Naive thymus-derived CD4-positive, alpha-beta T cell (primary cell): ENCODE data around the gene PPM1D. TPM values are rescaled to one million over a fixed set of nuclear protein-coding genes. Genes with fewer than 3 reads are reported as not detected.
"Not testable (repeated sequence)": the region's sequence is repeated elsewhere in the genome, so short reads cannot be mapped to it uniquely, and the experiment has no call there.

ENCODE experiments used
- ATAC-seq: fragments of 150-1000 bp; cut with Tn5 transposase; 2 replicates; pipeline ENCODE4 v1.10.0; 2021; ENCODE audit warnings: mild to moderate bottlenecking, moderate library complexity
- CTCF ChIA-PET: fragments of 350-600 bp; sonication (Branson Sonifier 250); formaldehyde crosslinking; loops from one replicate; lab custom pipeline; 2021; ENCODE audit warnings: antibody characterized with exemption; lab: Charles Lee
- POLR2A ChIA-PET: fragments of 350-600 bp; sonication (Branson Sonifier 250); formaldehyde crosslinking; loops from one replicate; lab custom pipeline; 2021; ENCODE audit warnings: antibody characterized with exemption, inconsistent platforms; lab: Charles Lee
- DNase-seq, 9 donors: peaks; one replicate each; pipeline versions ENCODE4 v3.0.0 to v3.0.0-alpha.2; 2020 to 2022; ENCODE audit warnings: mixed read lengths in 1 of 9
- H3K27ac ChIP-seq: one replicate; pipeline ENCODE4 v1.7.0; 2013; ENCODE audit warnings: mild to moderate bottlenecking, low read depth, low read length, moderate library complexity
- H3K27me3 ChIP-seq, 2 donors: one replicate each; pipeline ENCODE4 v1.7.0; 2013; ENCODE audit warnings: low read length in 2 of 2, mild to moderate bottlenecking in 2 of 2, moderate library complexity in 2 of 2; ENCODE audit not compliant: control insufficient read depth in 2 of 2, insufficient read depth in 2 of 2
- H3K36me3 ChIP-seq, 3 experiments: 1 replicate in 2 of 3; 2 replicates in 1 of 3; pipeline ENCODE4 v1.7.0; 2013; ENCODE audit warnings: low read length in 3 of 3, mild to moderate bottlenecking in 3 of 3, moderate library complexity in 1 of 3; ENCODE audit not compliant: insufficient read depth in 3 of 3, control insufficient read depth in 2 of 3
- H3K4me1 ChIP-seq, 2 donors: one replicate each; pipeline ENCODE4 v1.7.0; 2013; ENCODE audit warnings: low read length in 2 of 2, mild to moderate bottlenecking in 2 of 2, moderate library complexity in 1 of 2; ENCODE audit not compliant: control insufficient read depth in 2 of 2, insufficient read depth in 2 of 2
- H3K4me3 ChIP-seq: 2 replicates; pipeline ENCODE4 v1.7.0; 2013; ENCODE audit warnings: mild to moderate bottlenecking, low read length
- H3K9me3 ChIP-seq, 3 experiments: 1 replicate in 2 of 3; 2 replicates in 1 of 3; pipeline ENCODE4 v1.7.0; 2013; ENCODE audit warnings: low read length in 3 of 3; ENCODE audit not compliant: control insufficient read depth in 2 of 3
- H3K27ac Mint-ChIP-seq, 9 donors: one replicate each; pipeline ENCODE4 v1.8.0; 2020 to 2022; ENCODE audit warnings: mixed read lengths in 9 of 9, mild to moderate bottlenecking in 8 of 9, moderate library complexity in 5 of 9, inconsistent platforms in 2 of 9
- H3K27me3 Mint-ChIP-seq, 5 donors: one replicate each; pipeline ENCODE4 v1.8.0; 2021 to 2022; ENCODE audit warnings: mixed read lengths in 5 of 5, mild to moderate bottlenecking in 1 of 5
- H3K36me3 Mint-ChIP-seq, 5 donors: one replicate each; pipeline ENCODE4 v1.8.0; 2020 to 2022; ENCODE audit warnings: mixed read lengths in 5 of 5, mild to moderate bottlenecking in 3 of 5, inconsistent platforms in 1 of 5
- H3K4me1 Mint-ChIP-seq, 7 donors: one replicate each; pipeline ENCODE4 v1.8.0; 2020 to 2022; ENCODE audit warnings: mixed read lengths in 7 of 7, mild to moderate bottlenecking in 3 of 7, inconsistent platforms in 1 of 7
- H3K4me3 Mint-ChIP-seq, 10 donors: one replicate each; pipeline ENCODE4 v1.8.0; 2020 to 2022; ENCODE audit warnings: mild to moderate bottlenecking in 10 of 10, mixed read lengths in 10 of 10, moderate library complexity in 6 of 10, inconsistent platforms in 2 of 10
- H3K9me3 Mint-ChIP-seq, 11 donors: one replicate each; pipeline ENCODE4 v1.8.0; 2020 to 2022; ENCODE audit warnings: mixed read lengths in 11 of 11, mild to moderate bottlenecking in 4 of 11, inconsistent platforms in 1 of 11, moderate library complexity in 1 of 11
- intact Hi-C, 2 donors: fragments of 100-400 bp; cut with micrococcal nuclease; formaldehyde crosslinking; loops; one replicate each; pipeline ENCODE4 v1.15.1; 2023
- polyA plus RNA-seq, 2 donors: library from polyadenylated mRNA; unstranded; fragments of 300-500 nt; fragmentation: Illumina TruSeq; gene quantifications; one replicate each; pipeline ENCODE4 v1.2.3, GENCODE V29; 2021
- total RNA-seq, 6 experiments: library from RNA in 5 of 6; stranded (reverse) in 5 of 6; gene quantifications; 1 replicate in 5 of 6; 2 replicates in 1 of 6; pipeline ENCODE4 v1.2.3 and lab custom pipeline; 2021 to 2026

Gene PPM1D
- total and polyA plus RNA-seq, 7 experiments from 2014 or later = 8.6 to 18.8 (median 15.9) TPM

DNA sequence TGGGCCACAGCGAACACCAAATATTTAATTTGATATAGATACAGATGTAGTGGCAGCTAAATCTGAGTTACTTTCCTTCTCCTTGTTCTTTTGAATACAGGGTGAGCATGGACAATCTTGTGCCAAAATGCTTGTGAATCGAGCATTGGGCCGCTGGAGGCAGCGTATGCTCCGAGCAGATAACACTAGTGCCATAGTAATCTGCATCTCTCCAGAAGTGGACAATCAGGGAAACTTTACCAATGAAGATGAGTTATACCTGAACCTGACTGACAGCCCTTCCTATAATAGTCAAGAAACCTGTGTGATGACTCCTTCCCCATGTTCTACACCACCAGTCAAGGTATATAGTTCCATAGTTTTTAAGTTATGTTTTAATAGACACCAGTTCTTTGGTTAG lies 56.5 kb downstream of the PPM1D start:
- ChIA-PET CTCF (interaction anchor here (0.7 to 1.6 kb wide), 2 partner anchors 16 to 60 kb away, joined by 3 read pairs; no protein-coding TSS in a partner anchor), POLR2A (no interaction called here)
- no peaks in the 10 kb centered on the region for H3K27me3 Mint-ChIP-seq
- intact Hi-C loops = no loop called here
- Histone ChIP-seq H3K4me1 (no peaks in the 10 kb centered on the region), H3K4me3 (no peak overlapping the region), H3K9me3 (no peaks in the 10 kb centered on the region), H3K27me3 (no peaks in the 10 kb centered on the region), H3K36me3 (peaks cover 0 to 15% (median 0%) of the 10 kb centered on the region in 3 experiments), H3K27ac (no peak overlapping the region)
- peaks cover 3 to 12% (median 9%) of the 10 kb centered on the region in 5 donors for H3K36me3 Mint-ChIP-seq
- ATAC-seq (no peak), DNase-seq (no peak)
- peak overlapping the region in 1 of 9 donors; percentile 78 for H3K27ac Mint-ChIP-seq
- peaks cover 11 to 31% (median 23%) of the 10 kb centered on the region in 7 donors for H3K4me1 Mint-ChIP-seq
- H3K9me3 Mint-ChIP-seq = no peaks in the 10 kb centered on the region
- no peak overlapping the region for H3K4me3 Mint-ChIP-seq

DNA sequence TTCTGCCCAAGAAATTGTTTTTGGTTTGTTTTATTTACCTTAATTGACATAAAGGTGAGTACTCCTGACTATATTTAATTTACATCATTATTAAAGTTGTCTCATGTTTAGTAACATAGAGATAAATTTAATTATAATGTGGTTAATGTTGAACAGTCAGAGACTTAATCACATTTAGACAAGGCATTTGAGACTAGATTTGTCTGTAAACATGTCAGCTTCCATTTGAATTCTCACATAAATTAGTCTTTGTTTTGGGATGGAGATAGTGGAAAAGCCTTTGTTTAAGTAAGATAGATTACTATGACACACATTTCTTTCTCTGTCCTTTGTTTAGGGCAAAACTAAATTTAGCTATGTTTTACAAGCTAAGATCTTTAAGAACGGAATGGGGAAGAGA lies 59.2 kb downstream of the PPM1D start:
- Histone ChIP-seq H3K27me3 (no peaks in the 10 kb centered on the region), H3K36me3 (peaks cover 0 to 19% (median 7%) of the 10 kb centered on the region in 3 experiments), H3K4me3 (no peak overlapping the region), H3K9me3 (no peaks in the 10 kb centered on the region), H3K4me1 (no peaks in the 10 kb centered on the region), H3K27ac (no peak overlapping the region)
- H3K9me3 Mint-ChIP-seq = no peaks in the 10 kb centered on the region
- ATAC-seq = no peak
- H3K27me3 Mint-ChIP-seq = no peaks in the 10 kb centered on the region
- H3K36me3 Mint-ChIP-seq = peaks cover 0 to 24% (median 4%) of the 10 kb centered on the region in 5 donors
- POLR2A ChIA-PET = no interaction called here
- no peak overlapping the region for H3K27ac Mint-ChIP-seq
- CTCF ChIA-PET = no interaction called here
- no peak for DNase-seq
- H3K4me3 Mint-ChIP-seq = no peak overlapping the region
- intact Hi-C loops = no loop called here
- H3K4me1 Mint-ChIP-seq = peaks cover 0 to 8% (median under 1%) of the 10 kb centered on the region in 7 donors

DNA sequence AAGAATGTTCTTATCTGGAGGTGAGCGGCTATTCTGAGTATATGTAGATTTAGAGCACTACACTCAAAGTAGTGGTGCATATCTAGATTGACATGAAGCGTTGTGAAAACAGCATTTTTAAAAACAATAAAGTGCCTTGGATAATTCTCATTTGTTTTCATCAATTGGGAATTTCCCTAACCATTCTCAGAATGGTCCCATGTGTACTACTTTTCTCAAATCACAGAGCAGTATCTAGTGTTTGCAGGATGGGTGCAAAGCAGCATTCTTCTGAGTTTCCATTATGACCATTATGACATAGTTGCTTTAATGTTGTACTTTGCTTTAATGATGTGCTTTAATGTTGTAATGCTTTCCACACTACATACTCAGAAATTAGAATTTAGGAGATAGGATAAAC lies 61.5 kb downstream of the PPM1D start:
- Mint-ChIP-seq H3K4me1 (peaks cover 0 to 7% (median 1%) of the 10 kb centered on the region in 7 donors), H3K4me3 (no peak overlapping the region), H3K36me3 (peaks cover 3 to 36% (median 9%) of the 10 kb centered on the region in 5 donors), H3K27me3 (no peaks in the 10 kb centered on the region), H3K9me3 (no peaks in the 10 kb centered on the region), H3K27ac (no peak overlapping the region)
- H3K27me3 ChIP-seq = no peaks in the 10 kb centered on the region
- H3K4me1 ChIP-seq = no peaks in the 10 kb centered on the region
- no peak overlapping the region for H3K27ac ChIP-seq
- ChIA-PET POLR2A (no interaction called here), CTCF (no interaction called here)
- no peak for ATAC-seq
- no peaks in the 10 kb centered on the region for H3K9me3 ChIP-seq
- intact Hi-C loops = no loop called here
- no peak overlapping the region for H3K4me3 ChIP-seq
- no peak for DNase-seq
- H3K36me3 ChIP-seq = peaks cover 0 to 26% (median 7%) of the 10 kb centered on the region in 3 experiments

DNA sequence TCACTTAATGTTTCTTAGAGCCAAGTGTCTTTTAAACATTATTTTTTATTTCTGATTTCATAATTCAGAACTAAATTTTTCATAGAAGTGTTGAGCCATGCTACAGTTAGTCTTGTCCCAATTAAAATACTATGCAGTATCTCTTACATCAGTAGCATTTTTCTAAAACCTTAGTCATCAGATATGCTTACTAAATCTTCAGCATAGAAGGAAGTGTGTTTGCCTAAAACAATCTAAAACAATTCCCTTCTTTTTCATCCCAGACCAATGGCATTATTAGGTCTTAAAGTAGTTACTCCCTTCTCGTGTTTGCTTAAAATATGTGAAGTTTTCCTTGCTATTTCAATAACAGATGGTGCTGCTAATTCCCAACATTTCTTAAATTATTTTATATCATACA lies 64.0 kb downstream of the PPM1D start:
- Histone ChIP-seq H3K36me3 (peaks cover 0 to 21% (median 7%) of the 10 kb centered on the region in 3 experiments), H3K4me1 (no peaks in the 10 kb centered on the region), H3K4me3 (no peak overlapping the region), H3K27me3 (no peaks in the 10 kb centered on the region), H3K27ac (no peak overlapping the region), H3K9me3 (no peaks in the 10 kb centered on the region)
- no peak overlapping the region for H3K4me3 Mint-ChIP-seq
- no peak for DNase-seq
- CTCF ChIA-PET = no interaction called here
- intact Hi-C loops = no loop called here
- POLR2A ChIA-PET = no interaction called here
- no peak for ATAC-seq
- no peaks in the 10 kb centered on the region for H3K9me3 Mint-ChIP-seq
- H3K27ac Mint-ChIP-seq = no peak overlapping the region
- H3K36me3 Mint-ChIP-seq = peaks cover 3 to 31% (median 9%) of the 10 kb centered on the region in 5 donors
- H3K4me1 Mint-ChIP-seq = peaks cover 0 to 7% (median 0%) of the 10 kb centered on the region in 7 donors
- H3K27me3 Mint-ChIP-seq = no peaks in the 10 kb centered on the region

DNA sequence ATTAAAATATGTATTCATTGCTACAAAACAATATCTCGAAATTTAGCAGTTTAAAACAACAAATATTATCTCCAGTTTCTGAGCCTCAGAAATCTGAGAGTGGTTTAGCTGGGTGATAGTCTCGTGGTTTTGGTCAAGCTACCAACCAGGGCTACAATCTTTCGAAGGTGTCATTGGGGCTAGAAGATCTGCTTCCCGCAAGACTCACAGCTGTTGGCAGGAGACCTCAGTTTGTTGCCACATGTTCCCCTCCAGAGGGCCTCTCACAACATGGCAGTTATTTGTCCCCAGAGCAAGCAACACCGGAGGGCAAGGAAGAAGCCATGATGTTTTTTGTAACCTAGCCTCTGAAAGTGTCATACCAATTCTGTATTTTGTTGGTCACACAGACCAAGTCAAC lies 65.6 kb downstream of the PPM1D start:
- Histone ChIP-seq H3K4me1 (no peaks in the 10 kb centered on the region), H3K9me3 (no peaks in the 10 kb centered on the region), H3K27me3 (no peaks in the 10 kb centered on the region), H3K27ac (no peak overlapping the region), H3K4me3 (no peak overlapping the region), H3K36me3 (peaks cover 0 to 21% (median 7%) of the 10 kb centered on the region in 3 experiments)
- H3K27me3 Mint-ChIP-seq = no peaks in the 10 kb centered on the region
- no peaks in the 10 kb centered on the region for H3K9me3 Mint-ChIP-seq
- POLR2A ChIA-PET = no interaction called here
- ATAC-seq (peak; percentile 37), DNase-seq (no peak)
- H3K4me3 Mint-ChIP-seq = no peak overlapping the region
- CTCF ChIA-PET = no interaction called here
- H3K36me3 Mint-ChIP-seq = peaks cover 0 to 26% (median 5%) of the 10 kb centered on the region in 5 donors
- H3K27ac Mint-ChIP-seq = peak overlapping the region in 2 of 9 donors; percentile 16 to 34
- H3K4me1 Mint-ChIP-seq = peaks cover 0 to 7% (median 0%) of the 10 kb centered on the region in 7 donors
- intact Hi-C loops = no loop called here

DNA sequence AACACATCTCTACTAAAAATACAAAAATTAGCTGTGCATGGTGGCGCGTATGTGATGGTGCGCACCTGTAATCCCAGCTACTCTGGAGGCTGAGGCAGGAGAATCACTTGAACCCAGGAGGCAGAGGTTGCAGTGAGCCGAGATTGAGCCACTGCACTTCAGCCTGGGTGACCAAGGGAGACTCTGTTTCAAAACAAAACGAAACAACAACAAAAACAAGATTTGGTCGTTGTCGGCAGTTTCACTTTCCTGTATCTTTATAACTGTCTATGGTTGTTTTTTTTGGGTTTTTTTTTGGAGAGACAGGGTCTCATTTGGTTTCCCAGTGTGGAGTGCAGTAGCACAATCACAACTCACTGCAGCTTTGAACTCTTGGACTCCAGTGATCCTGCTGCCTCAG lies 68.7 kb downstream of the PPM1D start:
- H3K4me3 ChIP-seq, H3K27ac ChIP-seq, POLR2A ChIA-PET, H3K36me3 ChIP-seq, H3K4me1 Mint-ChIP-seq, H3K27me3 ChIP-seq, H3K4me3 Mint-ChIP-seq, H3K4me1 ChIP-seq, ATAC-seq, H3K27me3 Mint-ChIP-seq, H3K27ac Mint-ChIP-seq, DNase-seq, H3K9me3 Mint-ChIP-seq, H3K9me3 ChIP-seq, intact Hi-C loops: not testable (repeated sequence)
- CTCF ChIA-PET = interaction anchor here (0.7 kb wide), 1 partner anchor 629 kb away, joined by 4 read pairs; no protein-coding TSS in a partner anchor
- peaks cover 0 to 13% (median 5%) of the 10 kb centered on the region in 5 donors for H3K36me3 Mint-ChIP-seq

DNA sequence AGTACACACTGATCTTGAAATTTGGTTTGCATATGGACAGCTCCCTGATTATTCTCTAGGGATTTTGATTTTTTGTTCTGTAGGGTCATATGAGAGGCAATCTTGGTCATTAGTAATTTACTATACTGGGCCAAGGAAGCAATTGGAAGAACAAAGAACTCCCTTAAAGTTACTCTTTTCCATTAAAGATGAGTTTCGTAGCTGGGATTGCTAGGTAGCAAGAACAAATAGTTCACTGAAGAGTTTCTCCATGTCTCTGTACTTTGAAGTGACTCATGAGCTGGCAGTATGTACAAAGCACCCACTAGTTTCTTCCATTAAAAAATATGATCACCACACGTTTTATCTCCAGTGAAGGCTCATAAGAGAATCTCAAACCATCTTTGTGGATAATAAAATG lies 71.5 kb downstream of the PPM1D start:
- Mint-ChIP-seq H3K9me3 (no peaks in the 10 kb centered on the region), H3K4me3 (no peak overlapping the region), H3K27ac (no peak overlapping the region), H3K36me3 (no peaks in the 10 kb centered on the region), H3K4me1 (peaks cover 0 to 2% (median 0%) of the 10 kb centered on the region in 7 donors), H3K27me3 (no peaks in the 10 kb centered on the region)
- H3K36me3 ChIP-seq = no peaks in the 10 kb centered on the region
- no peaks in the 10 kb centered on the region for H3K9me3 ChIP-seq
- ATAC-seq (no peak), DNase-seq (no peak)
- CTCF ChIA-PET = no interaction called here
- no peaks in the 10 kb centered on the region for H3K27me3 ChIP-seq
- POLR2A ChIA-PET = interaction anchor here (0.7 kb wide), 1 partner anchor 68 kb away, joined by 3 read pairs; no protein-coding TSS in a partner anchor
- no peak overlapping the region for H3K27ac ChIP-seq
- no peak overlapping the region for H3K4me3 ChIP-seq
- intact Hi-C loops = loop anchor here (10.0 kb wide), 2 partner anchors 1047 to 1517 kb away; partner anchors contain the start of genes PRR11 (in 1 of the 2) and SKA2 (in 1 of the 2)
- H3K4me1 ChIP-seq = no peaks in the 10 kb centered on the region
